Measurements from ENCODE around the gene NEBL.

Gene NEBL

DNA sequence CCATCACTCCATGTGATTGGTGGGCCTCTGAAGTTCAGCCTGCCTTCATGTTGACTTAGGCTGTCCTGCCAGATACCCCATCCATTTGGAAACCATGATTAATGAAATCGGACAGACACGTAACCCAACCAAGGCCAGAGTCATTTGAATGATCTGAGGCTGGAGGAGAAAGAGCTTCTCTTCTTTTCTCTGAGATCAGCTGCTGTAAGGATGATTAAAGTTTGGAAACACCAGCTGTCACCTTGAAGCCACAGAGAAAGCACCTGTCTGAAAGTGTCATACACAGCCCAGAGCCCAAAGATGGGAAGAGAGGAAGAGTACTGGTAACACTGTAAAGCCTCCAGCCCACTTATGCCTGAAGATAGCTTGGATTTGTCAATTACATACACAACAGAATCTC is 22.9 kb downstream of the NEBL start:
- TF ChIP-seq, protein P1, sequence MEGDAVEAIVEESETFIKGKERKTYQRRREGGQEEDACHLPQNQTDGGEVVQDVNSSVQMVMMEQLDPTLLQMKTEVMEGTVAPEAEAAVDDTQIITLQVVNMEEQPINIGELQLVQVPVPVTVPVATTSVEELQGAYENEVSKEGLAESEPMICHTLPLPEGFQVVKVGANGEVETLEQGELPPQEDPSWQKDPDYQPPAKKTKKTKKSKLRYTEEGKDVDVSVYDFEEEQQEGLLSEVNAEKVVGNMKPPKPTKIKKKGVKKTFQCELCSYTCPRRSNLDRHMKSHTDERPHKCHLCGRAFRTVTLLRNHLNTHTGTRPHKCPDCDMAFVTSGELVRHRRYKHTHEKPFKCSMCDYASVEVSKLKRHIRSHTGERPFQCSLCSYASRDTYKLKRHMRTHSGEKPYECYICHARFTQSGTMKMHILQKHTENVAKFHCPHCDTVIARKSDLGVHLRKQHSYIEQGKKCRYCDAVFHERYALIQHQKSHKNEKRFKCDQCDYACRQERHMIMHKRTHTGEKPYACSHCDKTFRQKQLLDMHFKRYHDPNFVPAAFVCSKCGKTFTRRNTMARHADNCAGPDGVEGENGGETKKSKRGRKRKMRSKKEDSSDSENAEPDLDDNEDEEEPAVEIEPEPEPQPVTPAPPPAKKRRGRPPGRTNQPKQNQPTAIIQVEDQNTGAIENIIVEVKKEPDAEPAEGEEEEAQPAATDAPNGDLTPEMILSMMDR (IDR thresholded peaks at IDR 0.05; ENCODE audit: control extremely low read depth, extremely low read depth, low read depth, missing control alignments), result no peak
- ChIA-PET POLR2A (no interaction called here), CTCF (no interaction called here)
- DNase-seq (ENCODE audit: extremely low spot score), result no peak

DNA sequence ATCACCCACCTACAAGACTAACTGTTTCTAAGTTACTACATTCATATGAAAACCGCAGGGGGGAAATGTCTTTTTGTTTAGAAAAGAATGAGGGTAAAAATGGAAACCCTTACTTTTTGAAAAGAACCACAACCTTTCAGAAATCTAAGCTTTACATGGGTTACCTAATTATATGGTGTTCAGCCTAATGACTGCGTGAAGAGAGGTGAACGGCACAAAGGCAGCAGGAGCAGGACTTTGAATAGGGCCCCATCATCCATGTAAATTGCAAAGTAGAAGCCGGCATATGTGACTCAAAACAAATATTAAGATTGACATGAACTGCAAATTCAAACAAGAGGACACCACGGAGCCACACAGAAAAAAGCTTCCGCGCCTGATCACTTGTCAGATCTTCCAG is 25.1 kb downstream of the NEBL start:
- ChIA-PET POLR2A (no interaction called here), CTCF (interaction anchor here (1.2 kb wide), 1 partner anchor 9 kb away, joined by 4 read pairs; no protein-coding TSS in a partner anchor)
- TF ChIP-seq, protein P1 (IDR thresholded peaks at IDR 0.05; ENCODE audit: control extremely low read depth, extremely low read depth, low read depth, missing control alignments), result no peak
- DNase-seq (ENCODE audit: extremely low spot score), result no peak

DNA sequence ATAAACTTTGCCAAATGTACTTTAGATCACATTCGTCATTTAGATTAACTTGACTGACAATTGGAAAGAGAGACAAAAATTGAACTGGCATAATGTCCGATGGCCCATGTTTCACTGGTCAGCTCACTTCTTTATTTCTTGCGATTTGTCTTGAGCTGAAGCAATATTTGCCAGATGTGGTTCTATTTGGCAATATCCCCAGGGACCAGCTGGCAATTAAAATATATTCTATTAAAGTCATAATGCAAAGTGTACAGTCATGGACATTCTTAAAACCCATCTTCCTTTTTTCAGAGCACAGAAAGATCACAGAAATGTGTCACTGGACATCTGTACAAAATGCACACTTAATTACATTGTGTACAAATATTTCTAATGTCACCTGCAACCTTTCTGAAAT is 26.3 kb downstream of the NEBL start:
- ChIA-PET POLR2A (no interaction called here), CTCF (interaction anchor here (1.2 kb wide), 1 partner anchor 10 kb away, joined by 4 read pairs; no protein-coding TSS in a partner anchor)
- TF ChIP-seq, protein P1 (IDR thresholded peaks at IDR 0.05; ENCODE audit: control extremely low read depth, extremely low read depth, low read depth, missing control alignments), result no peak
- DNase-seq (ENCODE audit: extremely low spot score), result no peak

DNA sequence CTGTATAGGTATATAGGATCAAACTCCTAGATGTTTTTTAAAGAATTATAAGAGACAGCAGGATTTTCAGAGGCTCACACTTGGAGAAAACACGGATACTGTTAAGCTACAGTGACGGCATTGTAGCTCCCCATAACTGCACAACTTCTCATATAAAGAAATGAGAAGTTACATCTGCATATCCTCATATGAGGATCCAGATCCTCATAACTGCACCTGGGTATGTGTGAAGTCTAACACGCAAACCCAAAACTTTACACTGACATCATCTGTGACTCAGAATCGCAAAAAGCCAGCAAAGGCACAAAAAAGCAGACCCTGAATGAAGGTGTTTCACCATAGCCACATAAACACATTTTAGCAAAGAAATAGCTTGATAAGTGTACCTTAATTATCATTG is 34.1 kb downstream of the NEBL start:
- CTCF ChIA-PET, result interaction anchor here (1.2 kb wide), 1 partner anchor 11 kb away, joined by 3 read pairs; no protein-coding TSS in a partner anchor
- TF ChIP-seq, protein P1 (IDR thresholded peaks at IDR 0.05; ENCODE audit: control extremely low read depth, extremely low read depth, low read depth, missing control alignments), result no peak

DNA sequence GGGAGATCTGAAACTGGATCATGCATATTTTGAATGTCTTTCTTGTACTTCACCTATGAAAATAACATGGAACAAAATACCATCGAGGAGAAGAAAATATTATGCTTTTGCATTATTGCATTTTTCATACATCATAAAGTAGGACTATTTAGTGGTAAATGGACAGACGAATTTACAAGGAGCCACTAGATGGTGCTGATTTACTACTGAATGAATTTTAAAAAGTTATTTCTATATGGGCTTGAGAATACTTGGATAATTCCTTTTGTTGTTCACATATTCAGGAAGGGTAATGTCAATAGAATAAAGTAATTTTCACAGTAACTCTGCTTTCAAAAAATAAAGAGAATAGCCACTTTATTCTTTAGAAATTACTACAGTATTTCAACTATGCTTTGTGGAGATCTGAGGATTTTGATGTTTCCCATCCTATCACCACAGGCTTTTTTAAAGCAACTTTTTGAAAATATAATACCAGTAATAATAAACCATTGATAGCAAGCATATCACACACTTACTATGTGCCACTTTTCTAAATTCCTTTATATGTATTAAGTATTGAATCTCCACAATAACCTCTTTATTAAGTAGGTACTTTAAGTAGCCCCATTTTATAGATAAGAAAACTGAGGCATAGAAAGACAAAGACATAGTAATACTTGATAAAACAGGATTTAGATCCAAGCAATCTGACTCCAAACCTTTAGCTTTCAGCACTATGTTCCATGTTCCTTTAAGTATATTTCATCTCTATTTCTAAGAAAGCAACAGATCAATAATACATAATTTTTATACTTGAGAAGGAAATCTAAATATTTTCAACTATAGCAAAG is 38.6 kb downstream of the NEBL start:
- ChIA-PET POLR2A (no interaction called here), CTCF (interaction anchor here (1.6 kb wide), 1 partner anchor 163 kb away, joined by 5 read pairs; no protein-coding TSS in a partner anchor)
- TF ChIP-seq, protein P1 (IDR thresholded peaks at IDR 0.05; ENCODE audit: control extremely low read depth, extremely low read depth, low read depth, missing control alignments), result peak; percentile 38
- no peak for DNase-seq (ENCODE audit: extremely low spot score)

More for the DNA sequence above, 34.1 kb downstream of the NEBL start:
- no peak for DNase-seq (ENCODE audit: extremely low spot score)
- POLR2A ChIA-PET, result no interaction called here

DNA sequence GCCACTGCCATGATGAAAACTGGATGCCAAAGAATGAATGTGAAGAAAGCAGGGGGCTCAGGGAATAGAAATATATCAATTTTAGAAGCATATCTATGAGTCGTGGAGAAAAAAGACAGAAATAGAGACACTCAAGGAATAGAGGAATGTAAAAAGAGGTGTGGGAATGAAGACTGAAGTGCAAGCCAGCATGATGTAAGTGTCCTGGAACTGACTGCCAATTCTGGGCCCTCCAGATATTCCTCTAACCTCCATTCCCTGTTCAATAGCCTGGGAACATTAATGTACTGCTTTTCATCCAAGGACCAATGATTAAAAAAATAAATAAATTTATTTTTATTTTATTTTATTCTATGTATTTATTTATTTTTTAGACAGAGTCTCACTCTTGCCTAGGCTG is 40.6 kb downstream of the NEBL start:
- TF ChIP-seq, protein P1 (IDR thresholded peaks at IDR 0.05; ENCODE audit: control extremely low read depth, extremely low read depth, low read depth, missing control alignments), result no peak
- POLR2A ChIA-PET, result no interaction called here
- CTCF ChIA-PET, result interaction anchor here (1.2 kb wide), 1 partner anchor 8 kb away, joined by 3 read pairs; no protein-coding TSS in a partner anchor
- no peak for DNase-seq (ENCODE audit: extremely low spot score)

Measured in GM10248 (cell line).